NK-92 treated with Interleukin-12 subunit alpha and Interleukin-12 subunit beta, amount 100 ng/mL, for 24 hours (cell line): ENCODE data around the gene MEPCE.
A peak's percentile ranks its signal among the peaks of the same experiment; 100 is the strongest.

Experiments
- DNase-seq: peaks from one replicate; lab custom pipeline; 2025; lab: John Stamatoyannopoulos, UW

MEPCE gene

GRCh38 chr7:100407285-100408180, 22.1 kb upstream of the MEPCE start:
- no peak for DNase-seq

DNA sequence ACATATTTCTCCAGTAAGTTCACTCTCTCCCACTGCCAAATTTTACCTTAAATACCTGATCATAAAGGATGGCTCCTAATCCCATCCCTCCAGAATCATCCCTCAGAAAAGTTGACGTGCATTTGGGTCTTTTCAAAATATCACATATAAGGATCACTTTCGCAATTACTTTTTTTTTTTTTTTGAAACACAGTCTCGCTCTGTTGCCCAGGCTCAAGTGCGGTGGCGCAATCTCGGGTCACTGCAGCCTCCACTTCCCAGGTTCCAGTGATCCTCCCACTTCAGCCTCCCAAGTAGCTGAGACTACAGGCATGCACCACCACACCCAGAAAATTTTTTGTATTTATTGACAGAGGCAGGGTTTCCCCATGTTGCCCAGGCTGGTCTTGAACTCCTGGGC, 18.5 kb upstream of the MEPCE start:
- no peak for DNase-seq

DNA sequence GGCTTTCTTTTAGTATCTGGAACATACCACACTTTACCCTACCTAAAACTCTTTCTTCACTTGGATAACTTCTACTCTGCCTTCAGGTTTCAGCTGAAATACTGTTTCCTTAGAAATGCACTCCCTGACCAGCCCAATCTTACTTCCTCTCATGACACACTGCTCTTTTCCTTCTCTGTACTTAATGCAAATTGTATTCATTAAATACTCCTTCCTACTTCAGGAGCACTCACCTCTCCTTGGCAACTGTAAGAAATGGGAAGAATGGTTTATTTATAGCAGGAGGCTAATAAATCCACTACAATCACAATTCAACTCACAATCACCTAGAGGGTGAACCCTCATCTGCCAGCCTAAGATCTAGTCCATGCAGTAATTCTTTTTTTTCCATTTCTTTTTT, 16.3 kb upstream of the MEPCE start:
- DNase-seq, result no peak

DNA sequence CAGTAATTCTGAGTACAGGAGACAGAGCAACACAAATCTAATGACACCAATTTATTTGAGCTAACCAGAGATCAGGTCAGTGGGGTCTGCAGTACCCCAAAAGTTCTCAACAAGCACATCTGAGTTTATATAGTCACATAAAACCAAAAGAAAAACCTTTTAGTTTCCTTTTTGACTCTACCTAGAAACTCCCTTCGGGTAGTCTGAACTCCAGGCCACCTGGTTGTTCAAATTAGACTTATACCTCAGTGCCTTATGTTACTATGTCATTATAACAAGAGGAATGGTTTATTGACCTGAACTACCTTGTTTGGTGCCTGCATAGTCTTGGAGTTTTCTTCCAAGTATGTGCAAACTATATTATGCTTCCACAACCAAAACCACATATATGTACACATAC, 15.7 kb upstream of the MEPCE start:
- DNase-seq, result no peak

DNA sequence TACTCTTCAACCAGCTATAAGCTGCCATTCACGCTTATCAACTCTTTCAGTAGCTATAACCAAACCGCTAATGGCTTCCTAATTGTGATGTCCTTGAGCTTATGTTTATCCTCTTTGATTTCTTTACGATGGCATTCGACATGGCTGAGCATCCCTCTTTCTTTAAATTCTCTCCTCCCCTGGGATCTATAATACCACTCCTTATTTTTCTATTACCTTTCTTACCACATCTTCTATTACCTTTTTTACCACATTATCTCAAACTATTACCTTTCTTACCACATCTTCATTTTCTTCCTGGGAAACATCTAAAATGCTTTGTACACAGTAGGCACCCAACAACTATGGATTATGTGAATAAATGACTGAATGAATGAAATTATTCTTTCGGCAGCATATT, 14.2 kb upstream of the MEPCE start:
- DNase-seq, result no peak

DNA sequence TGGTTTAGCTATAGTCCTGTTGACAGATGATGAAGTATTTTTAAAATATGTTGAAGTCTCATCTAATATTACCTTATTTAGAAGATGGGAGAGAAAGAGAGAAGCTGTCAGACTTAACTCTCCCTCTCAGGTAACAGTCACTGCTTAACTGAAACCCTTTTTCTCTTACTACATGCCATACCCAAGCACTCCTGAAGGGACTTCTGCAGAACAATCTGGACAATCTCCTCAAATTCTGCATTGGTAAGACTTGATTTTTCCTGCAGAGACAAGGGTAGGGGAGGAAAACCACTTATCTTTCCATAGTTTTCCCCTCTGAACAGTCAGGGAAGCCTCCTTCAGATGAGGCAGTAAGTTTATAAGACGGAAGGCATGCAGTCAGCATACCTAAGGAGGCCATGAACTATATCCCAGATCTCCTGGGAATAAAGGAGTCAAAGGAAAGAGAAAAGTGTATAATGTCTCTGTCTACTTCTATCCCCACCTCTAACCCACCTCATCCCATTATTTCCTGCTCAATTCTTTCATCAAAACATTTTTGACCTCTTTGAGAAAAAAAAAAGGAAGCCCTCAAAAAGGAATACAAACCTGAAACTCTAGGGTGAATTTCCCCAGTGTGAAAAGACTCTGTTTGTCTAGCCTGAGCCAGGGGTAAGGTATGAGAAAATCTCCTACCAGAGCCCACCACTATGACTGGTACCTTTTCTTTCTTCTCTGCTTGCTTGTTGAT, 10.5 kb upstream of the MEPCE start:
- no peak for DNase-seq

- DNase-seq, result no peak
Measured at GRCh38 chr7:100419660-100420226, 9.9 kb upstream of the MEPCE start.

DNA sequence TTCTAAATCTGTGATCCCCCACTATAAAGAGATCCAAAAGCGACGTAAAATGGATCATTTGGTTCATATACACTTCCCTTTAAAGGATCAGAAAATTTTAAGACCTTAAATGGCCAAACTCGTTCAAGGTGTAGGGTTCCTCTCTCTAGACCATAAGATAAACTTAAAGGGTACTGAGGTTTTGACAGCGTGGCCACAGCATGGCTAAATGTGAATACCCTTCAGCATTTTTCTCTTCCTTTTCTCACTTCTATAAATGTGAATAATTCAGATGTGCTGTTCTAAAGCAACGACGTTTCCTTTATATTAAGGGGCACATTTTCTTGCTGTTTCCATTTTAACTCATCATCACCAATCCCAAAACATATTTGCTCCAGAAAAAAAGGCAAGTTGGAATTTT, 6.3 kb upstream of the MEPCE start:
- DNase-seq, result no peak

- DNase-seq, result no peak
Measured at GRCh38 chr7:100425347-100425746, 4.3 kb upstream of the MEPCE start.

DNA sequence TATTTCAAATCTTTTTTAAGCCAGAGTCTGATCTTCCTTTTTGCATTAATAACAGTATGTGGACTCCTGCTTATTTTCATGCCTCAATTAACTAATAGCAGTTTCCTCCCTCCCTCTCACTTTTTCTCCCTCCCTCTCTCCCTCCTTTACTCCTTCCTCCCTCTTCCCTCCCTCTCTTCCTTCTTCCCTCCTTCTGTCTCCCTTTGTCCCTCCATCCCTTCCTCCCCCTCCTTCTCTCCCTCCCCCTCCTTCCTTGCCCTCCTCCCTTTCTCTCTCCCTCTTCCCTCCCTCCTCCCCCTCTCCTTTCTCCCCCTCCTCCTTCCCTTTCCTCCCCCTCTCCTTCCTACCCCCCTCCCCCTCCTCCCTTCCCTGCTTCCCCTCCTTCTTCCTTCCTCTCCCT, 3.1 kb upstream of the MEPCE start:
- no peak for DNase-seq

GRCh38 chr7:100427762-100428198, 1.9 kb upstream of the MEPCE start:
- DNase-seq, result no peak

DNA sequence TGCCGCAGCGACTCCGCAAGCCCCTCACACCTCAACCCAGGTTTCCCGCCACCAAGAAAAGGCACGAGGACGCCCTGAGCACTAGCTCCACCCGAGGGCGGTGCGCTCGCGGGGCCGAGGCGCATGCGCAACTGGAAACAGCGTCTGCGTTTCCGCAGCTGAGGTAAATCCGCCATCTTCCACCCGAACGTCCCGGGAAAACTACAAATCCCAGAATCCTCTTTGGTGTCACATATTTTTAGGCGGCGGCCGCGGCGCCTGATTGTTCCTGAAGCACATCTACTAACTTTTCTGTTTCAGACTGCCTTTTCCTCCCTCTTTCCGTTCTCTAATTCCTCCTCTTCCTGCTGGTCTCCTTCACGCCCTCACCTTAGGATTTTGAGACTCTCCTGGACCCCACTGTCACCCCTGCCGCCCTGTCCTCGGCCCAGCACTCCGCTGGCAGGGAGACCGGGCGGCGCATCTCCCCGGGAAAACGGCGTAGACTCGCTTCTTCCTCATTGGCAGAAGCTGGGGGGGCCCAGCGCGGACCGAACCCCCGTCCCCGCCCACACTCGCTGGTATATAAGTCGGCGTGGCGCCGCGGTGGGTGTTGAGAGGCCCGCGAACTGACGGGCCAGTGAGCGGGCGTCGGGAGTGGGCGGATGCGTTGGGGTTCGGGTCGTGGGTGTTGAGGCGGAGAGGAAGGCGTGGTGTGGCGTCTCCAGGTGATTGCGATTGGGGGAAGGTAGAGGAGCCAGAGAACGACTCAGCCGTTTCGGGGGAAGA, 1.2 kb upstream of the MEPCE start, which contains the start of gene ZCWPW1:
Gene ZCWPW1, minus strand, starts transcription at position 505 of the 768 bp plus-strand sequence. CDS start 8,054 bp downstream, outside the sequence.
- peak; percentile 97 for DNase-seq

DNA sequence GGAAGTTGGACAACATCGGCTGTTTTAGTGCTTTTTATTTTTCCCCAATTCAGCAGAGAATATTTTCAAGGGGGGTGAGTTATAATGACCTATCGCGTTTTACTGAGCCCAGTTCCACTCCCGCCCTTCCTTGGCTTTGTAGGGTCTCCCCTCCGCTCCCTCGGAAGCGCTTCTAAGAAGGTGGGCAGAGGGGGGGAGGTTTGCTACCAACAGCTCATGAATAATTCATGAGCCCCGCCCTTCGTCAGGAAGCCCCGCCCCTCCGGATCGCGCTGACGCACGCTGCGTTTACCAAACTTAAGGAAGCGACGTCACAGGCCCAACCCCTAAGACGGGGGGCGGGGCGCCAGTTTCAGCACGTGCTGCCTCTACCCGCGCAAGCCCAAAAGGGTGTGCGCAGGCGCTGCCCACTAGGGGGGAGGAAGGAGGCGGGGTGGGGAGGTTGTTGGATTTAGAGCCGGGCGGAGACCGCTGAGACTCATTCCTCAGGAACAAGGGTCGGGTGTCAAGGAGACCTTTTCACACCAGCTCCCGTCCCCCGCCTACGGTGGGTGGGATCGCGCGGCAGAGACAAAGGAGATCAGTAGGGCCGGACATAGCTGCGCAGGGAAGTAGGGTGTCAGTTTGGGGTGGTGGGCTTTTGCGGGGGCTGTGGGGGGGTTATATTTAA, 529 bp upstream of the MEPCE start:
- peak; percentile 100 for DNase-seq

DNA sequence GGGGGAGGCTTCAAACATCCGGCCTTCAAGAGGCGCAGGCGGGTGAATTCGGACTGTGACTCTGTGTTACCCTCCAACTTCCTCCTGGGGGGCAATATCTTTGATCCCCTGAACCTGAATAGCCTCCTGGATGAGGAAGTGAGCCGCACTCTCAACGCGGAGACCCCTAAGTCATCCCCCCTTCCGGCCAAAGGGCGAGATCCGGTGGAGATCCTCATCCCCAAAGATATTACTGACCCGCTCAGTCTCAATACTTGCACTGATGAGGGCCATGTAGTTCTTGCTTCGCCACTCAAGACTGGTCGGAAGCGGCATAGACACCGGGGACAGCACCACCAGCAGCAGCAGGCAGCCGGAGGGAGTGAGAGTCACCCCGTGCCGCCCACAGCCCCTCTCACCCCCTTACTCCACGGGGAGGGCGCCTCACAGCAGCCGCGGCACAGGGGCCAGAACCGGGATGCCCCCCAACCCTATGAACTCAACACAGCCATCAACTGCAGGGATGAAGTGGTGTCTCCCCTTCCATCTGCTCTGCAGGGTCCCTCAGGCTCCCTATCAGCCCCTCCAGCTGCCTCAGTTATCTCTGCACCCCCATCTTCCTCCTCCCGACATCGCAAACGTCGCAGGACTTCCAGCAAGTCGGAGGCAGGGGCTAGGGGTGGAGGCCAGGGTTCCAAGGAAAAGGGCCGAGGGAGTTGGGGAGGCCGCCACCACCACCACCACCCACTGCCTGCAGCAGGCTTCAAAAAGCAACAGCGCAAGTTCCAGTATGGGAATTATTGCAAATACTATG, 1.1 kb downstream of the MEPCE start:
- no peak for DNase-seq

GRCh38 chr7:100431286-100431735, 1.7 kb downstream of the MEPCE start:
- no peak for DNase-seq

DNA sequence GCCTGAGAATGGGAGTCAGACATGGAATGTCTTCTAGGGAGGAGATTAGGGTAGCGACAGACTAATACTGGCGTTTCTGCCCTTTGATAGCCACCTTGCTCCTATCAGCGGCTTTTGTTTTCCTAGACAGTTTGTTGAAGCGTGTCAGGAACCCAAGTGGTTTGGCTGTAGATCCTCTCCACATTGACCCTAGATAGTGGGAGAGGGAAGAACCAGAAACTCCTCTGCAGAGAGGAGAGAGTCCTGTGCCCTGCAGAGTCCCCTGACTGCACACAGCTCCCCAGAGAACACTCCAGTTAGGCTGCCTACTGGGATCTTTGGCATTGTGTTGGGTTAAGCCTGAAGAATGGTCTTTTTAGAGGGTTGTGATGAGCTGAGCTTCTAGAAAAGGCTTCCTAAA, 2.4 kb downstream of the MEPCE start:
- DNase-seq, result no peak

GRCh38 chr7:100432621-100433275, 3.1 kb downstream of the MEPCE start:
- DNase-seq, result no peak

GRCh38 chr7:100433276-100433591, 3.6 kb downstream of the MEPCE start:
- no peak for DNase-seq

DNA sequence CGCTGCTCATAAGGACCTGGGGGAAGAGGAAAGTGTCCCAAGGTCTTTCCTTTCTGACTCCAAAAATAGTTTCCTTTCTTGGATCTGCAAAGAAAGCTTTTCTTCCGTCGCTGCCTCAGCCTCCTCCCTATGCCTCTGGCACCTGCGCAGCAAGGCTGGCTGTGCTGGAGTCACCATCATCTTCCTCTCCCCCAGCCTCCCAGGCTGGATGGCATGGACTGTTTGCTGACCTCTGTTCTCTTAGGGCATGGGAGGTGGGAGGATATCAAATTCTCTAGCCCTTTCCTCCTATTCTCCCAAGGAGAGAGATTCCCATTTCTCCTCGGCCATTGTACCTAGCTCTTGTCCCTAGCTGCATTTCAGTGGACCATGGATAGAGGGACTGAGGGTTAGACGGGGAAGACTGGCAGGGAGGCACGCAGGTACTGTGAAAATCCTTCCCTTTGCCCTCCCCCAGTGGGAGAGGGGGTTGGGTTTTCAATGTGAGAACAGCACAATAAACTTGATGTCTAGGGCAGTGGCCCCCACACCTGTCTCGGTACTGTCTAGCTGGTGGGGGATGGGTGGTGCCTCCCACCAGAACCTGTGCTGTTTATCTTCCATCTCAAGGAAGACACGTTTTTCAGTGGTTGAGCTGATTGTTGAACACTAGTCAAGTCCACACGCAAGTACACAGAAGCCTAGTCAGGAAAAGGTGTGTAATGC, 4.1 kb downstream of the MEPCE start:
- no peak for DNase-seq
